ENCODE data around the gene RASD2. TPM values are rescaled to one million over a fixed set of nuclear protein-coding genes. Genes with fewer than 3 reads are reported as not detected.

The RASD2 gene
- total RNA-seq, 1 donor from 2014 or later, result 0.24 TPM

DNA sequence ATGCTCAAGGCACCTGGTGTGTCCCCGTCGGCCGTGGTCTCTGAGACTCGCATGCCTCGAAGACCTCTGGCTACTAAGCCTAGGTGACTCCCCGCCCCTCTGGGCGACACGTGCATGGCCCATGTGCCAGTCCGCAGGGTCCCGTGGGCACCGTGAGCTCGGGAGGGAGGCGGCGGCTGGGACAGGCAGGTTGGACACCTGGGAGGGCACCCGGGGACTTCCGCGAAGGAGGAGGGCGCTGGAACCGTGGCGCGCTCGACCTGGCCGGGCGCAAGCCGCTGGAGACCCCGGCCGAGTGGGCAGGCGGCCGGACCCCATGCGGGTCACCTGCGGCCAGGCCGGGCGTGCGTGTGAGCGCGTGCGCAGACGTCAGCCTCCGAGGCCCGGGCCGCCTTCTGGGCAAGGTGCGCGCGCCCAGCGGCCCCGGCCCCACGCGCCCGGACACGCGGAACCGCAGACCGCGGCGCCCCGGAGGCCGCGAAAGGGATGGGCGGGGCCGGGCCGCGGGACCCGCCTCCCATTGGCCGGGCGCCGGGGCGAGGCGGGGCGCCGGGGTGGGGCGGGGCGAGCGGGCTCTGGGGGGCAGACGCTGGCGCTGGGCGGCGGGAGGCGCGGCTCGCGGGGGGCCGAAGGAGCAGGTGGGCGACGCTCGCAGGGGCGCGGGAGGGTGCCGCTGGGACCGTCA is 579 bp upstream of the RASD2 start:
- Mint-ChIP-seq H3K9me3 (no peaks in the 10 kb centered on the region), H3K4me1 (ENCODE audit: unreplicated experiment) (peaks cover 4% of the 10 kb centered on the region), H3K36me3 (no peaks in the 10 kb centered on the region), H3K27me3 (peaks cover 62% of the 10 kb centered on the region), H3K27ac (no peak overlapping the region), H3K4me3 (peak overlapping the region; percentile 80)
- TF ChIP-seq, protein P1, sequence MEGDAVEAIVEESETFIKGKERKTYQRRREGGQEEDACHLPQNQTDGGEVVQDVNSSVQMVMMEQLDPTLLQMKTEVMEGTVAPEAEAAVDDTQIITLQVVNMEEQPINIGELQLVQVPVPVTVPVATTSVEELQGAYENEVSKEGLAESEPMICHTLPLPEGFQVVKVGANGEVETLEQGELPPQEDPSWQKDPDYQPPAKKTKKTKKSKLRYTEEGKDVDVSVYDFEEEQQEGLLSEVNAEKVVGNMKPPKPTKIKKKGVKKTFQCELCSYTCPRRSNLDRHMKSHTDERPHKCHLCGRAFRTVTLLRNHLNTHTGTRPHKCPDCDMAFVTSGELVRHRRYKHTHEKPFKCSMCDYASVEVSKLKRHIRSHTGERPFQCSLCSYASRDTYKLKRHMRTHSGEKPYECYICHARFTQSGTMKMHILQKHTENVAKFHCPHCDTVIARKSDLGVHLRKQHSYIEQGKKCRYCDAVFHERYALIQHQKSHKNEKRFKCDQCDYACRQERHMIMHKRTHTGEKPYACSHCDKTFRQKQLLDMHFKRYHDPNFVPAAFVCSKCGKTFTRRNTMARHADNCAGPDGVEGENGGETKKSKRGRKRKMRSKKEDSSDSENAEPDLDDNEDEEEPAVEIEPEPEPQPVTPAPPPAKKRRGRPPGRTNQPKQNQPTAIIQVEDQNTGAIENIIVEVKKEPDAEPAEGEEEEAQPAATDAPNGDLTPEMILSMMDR (conservative IDR thresholded peaks at IDR 0.05), result no peak
- DNase-seq (ENCODE audit: extremely low spot score, unreplicated experiment), result no peak

DNA sequence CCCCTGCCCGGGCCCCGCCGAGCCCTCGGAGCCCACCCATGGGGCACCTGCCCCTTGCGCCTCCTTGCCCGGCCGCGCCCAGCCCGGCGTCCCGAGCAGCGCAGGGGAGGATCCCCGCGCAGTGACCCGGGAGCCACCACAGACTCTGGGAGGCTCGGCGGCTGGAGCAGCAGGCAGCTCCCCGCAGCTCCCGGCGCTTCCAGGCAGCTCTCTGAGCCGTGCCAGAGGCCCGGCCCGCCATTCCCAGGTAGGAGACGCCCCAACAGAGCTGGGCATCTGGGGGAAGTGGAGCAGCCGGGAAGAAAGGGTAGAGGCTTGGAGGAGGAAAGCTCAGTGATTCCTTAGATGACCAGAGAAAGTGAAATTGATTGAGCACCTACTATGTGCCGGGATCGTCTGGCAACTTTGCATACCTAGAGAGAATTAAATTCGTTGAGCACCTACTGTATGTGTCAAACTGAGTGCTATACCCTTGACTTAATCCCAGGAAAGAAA is 670 bp downstream of the RASD2 start:
- no peak overlapping the region for H3K27ac Mint-ChIP-seq
- no peak for DNase-seq (ENCODE audit: extremely low spot score, unreplicated experiment)
- H3K4me1 Mint-ChIP-seq (ENCODE audit: unreplicated experiment), result peaks cover 4% of the 10 kb centered on the region
- TF ChIP-seq, protein P1 (conservative IDR thresholded peaks at IDR 0.05), result no peak
- H3K4me3 Mint-ChIP-seq, result peak overlapping the region; percentile 30
- peaks cover 66% of the 10 kb centered on the region for H3K27me3 Mint-ChIP-seq
- no peaks in the 10 kb centered on the region for H3K36me3 Mint-ChIP-seq
- no peaks in the 10 kb centered on the region for H3K9me3 Mint-ChIP-seq

DNA sequence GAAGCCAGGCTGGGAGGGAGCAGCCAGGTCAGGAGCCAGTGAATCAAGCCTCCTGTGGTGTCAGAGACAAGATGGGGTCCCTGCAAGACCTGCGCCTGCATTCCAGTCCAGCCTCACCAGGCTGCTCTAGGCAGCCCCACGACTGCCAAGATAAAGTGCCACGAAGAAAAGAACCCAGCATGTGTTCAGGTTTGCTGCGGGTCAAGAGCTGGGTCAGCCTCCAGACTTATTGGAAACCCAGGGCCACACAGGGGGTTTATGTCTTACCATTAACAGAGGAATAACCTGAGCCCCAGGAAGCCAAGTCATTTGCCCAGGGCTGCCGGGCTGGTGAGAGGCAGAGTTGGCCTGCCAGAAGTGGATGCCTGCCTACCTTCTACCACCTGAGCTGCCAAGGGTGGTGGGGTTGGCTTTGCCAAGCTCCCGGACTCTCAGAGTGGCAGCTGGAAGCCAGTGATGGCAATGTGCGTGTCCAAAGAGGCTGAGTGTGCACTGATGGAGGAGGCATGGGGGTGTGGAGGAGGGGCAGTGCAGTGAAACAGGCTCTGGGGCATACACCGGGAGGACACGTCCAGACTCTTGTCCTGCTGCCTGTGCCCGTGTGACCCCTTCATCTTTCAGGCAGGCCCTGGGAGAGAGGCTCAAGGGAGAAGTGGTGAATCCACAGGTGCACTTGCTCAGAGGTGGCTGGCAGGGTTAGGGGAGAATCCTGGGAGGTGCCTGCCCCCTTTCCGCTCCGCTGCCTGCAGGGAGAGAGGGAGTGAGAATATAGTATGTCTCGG is 1.7 kb downstream of the RASD2 start:
- H3K36me3 Mint-ChIP-seq, result no peaks in the 10 kb centered on the region
- DNase-seq (ENCODE audit: extremely low spot score, unreplicated experiment), result no peak
- TF ChIP-seq, protein P1 (conservative IDR thresholded peaks at IDR 0.05), result no peak
- H3K27ac Mint-ChIP-seq, result no peak overlapping the region
- H3K9me3 Mint-ChIP-seq, result no peaks in the 10 kb centered on the region
- peak overlapping the region; percentile 30 for H3K4me3 Mint-ChIP-seq
- peaks cover 66% of the 10 kb centered on the region for H3K27me3 Mint-ChIP-seq
- peaks cover 4% of the 10 kb centered on the region for H3K4me1 Mint-ChIP-seq (ENCODE audit: unreplicated experiment)

DNA sequence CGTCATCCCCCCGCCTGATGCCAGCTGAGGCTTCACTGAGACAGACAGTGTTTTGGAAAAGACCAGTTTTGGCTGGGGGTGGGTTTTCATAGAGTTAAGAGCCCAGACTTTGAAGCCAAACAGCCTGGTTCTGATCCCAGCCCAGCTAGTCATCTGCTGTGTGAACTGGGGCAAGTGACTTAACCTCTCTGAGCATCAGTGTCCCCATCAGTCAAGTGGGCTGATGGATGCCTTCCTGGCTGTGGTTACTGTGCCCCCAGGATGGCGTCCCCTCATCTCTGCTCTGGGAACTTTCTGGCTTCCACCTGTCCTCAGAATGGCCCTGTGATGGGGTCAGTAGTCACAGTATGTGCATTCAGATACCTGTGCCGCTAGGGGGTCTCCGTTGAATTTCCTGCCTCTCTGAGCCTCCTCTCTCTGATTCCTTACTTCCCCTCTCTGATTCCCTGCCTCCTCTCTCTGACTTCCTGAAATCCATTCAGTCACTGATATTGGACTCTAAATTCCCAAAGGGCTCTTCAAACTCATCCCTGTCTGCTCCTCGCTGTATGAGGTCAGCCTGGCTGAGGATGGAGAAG is 2.4 kb downstream of the RASD2 start:
- TF ChIP-seq, protein P1 (conservative IDR thresholded peaks at IDR 0.05), result no peak
- H3K9me3 Mint-ChIP-seq, result no peaks in the 10 kb centered on the region
- DNase-seq (ENCODE audit: extremely low spot score, unreplicated experiment), result no peak
- peak overlapping the region; percentile 8 for H3K4me3 Mint-ChIP-seq
- no peaks in the 10 kb centered on the region for H3K36me3 Mint-ChIP-seq
- H3K4me1 Mint-ChIP-seq (ENCODE audit: unreplicated experiment), result peaks cover 4% of the 10 kb centered on the region
- H3K27me3 Mint-ChIP-seq, result peaks cover 63% of the 10 kb centered on the region
- H3K27ac Mint-ChIP-seq, result no peak overlapping the region

DNA sequence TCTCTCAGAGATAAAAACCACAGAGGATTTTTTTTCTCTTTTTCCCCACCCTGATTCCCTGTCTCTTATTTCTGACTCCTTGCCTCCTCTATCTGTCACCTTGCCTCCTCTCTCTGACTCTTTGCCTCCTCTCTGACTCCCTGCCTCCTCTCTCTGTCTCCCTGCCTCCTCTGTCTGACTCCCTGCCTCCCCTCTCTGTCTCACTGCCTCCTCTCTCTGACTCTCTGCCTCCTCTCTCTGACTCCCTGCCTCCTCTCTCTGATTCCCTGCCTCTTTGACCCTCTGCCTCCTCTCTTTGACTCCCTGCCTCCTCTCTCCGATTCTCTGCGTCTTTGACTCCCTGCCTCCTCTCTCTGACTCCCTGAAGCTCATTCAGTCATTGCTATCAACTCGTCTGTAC is 3.1 kb downstream of the RASD2 start:
- no peaks in the 10 kb centered on the region for H3K36me3 Mint-ChIP-seq
- peaks cover 5% of the 10 kb centered on the region for H3K4me1 Mint-ChIP-seq (ENCODE audit: unreplicated experiment)
- no peaks in the 10 kb centered on the region for H3K9me3 Mint-ChIP-seq
- no peak overlapping the region for H3K4me3 Mint-ChIP-seq
- H3K27ac Mint-ChIP-seq, result no peak overlapping the region
- H3K27me3 Mint-ChIP-seq, result peaks cover 61% of the 10 kb centered on the region
- TF ChIP-seq, protein P1 (conservative IDR thresholded peaks at IDR 0.05), result no peak
- no peak for DNase-seq (ENCODE audit: extremely low spot score, unreplicated experiment)

Data from type B pancreatic cell (in vitro differentiated cells).